ENCODE results near the gene SCN1A. TPM values are rescaled to one million over a fixed set of nuclear protein-coding genes. Genes with fewer than 3 reads are reported as not detected.

SCN1A gene
- total and polyA plus RNA-seq, 2 of the 4 experiments (the other 2 are of a cell fraction) = under 0.01 TPM; not detected in 1

GRCh38 chr2:166128156-166128505 lies 311 bp upstream of the SCN1A start:
- no peaks in the 10 kb centered on the region for H3K4me1 ChIP-seq (ENCODE audit: control insufficient read depth, insufficient read depth, low read length)
- H3K4me3 ChIP-seq (ENCODE audit: insufficient read depth, low read depth, low read length) = no peak overlapping the region
- H3K27ac ChIP-seq (ENCODE audit: insufficient read depth, low read length) = no peak overlapping the region
- POLR2A ChIA-PET (ENCODE audit: unreplicated experiment) = no interaction called here
- no peak overlapping the region for H2AK5ac ChIP-seq (ENCODE audit: low read depth, low read length)
- dilution Hi-C loops (cut with HindIII; ENCODE audit: low sequenced_read_pairs, unreplicated experiment) = no loop called here
- H3K36me3 ChIP-seq (ENCODE audit: control insufficient read depth, insufficient read depth, low read length) = no peaks in the 10 kb centered on the region
- no peak overlapping the region for H3K4ac ChIP-seq (ENCODE audit: low read depth, low read length)
- no peak overlapping the region for H2BK120ac ChIP-seq (ENCODE audit: low read depth, low read length)
- H4K20me1 ChIP-seq (ENCODE audit: insufficient read depth, low read length) = no peaks in the 10 kb centered on the region
- CTCF ChIA-PET = interaction anchor here (1.1 to 2.4 kb wide), 7 partner anchors 9 to 175 kb away, joined by 3 to 18 read pairs (median 7); partner anchors contain the start of gene TTC21B
- in situ Hi-C loops (cut with MboI; ENCODE audit: low sequenced_read_pairs) = loop anchor here (25.0 kb wide), 1 partner anchor 741 kb away; no protein-coding TSS in a partner anchor
- intact Hi-C loops (cut with micrococcal nuclease) = loop anchor here (1.0 to 5.0 kb wide), 3 partner anchors 71 to 289 kb away; no protein-coding TSS in a partner anchor
- H2BK5ac ChIP-seq (ENCODE audit: low read depth, low read length, poor library complexity, severe bottlenecking) = no peak overlapping the region
- no peak overlapping the region for H3K56ac ChIP-seq (ENCODE audit: extremely low read depth, insufficient read depth, low read length)
- H2AK9ac ChIP-seq (replicated peaks; ENCODE audit: low read depth, low read length, poor library complexity) = no peak overlapping the region
- no peak for TF ChIP-seq RFX5 (IDR thresholded peaks at IDR 0.05; ENCODE audit: low read depth, low read length)
- TF ChIP-seq MXI1 (IDR thresholded peaks at IDR 0.05; ENCODE audit: borderline replicate concordance, low read depth, low read length) = no peak
- TF ChIP-seq MAZ (IDR thresholded peaks at IDR 0.05; ENCODE audit: borderline replicate concordance, low read depth, low read length) = no peak
- no peak for TF ChIP-seq RAD21 (IDR thresholded peaks at IDR 0.05; ENCODE audit: low read length)
- TF ChIP-seq ELK1 (IDR thresholded peaks at IDR 0.05; ENCODE audit: borderline replicate concordance, low read depth, low read length) = no peak
- TF ChIP-seq FOS (IDR thresholded peaks at IDR 0.05; ENCODE audit: low read depth, low read length) = no peak
- TF ChIP-seq SMC3 (IDR thresholded peaks at IDR 0.05; ENCODE audit: low read depth, low read length) = no peak
- TF ChIP-seq CHD1 (IDR thresholded peaks at IDR 0.05; ENCODE audit: low read depth, low read length) = no peak
- TF ChIP-seq POLR2A (IDR thresholded peaks at IDR 0.05; ENCODE audit: low read depth, low read length) = no peak
- H3K18ac ChIP-seq (ENCODE audit: low read depth, low read length) = no peak overlapping the region
- no peak overlapping the region for H4K91ac ChIP-seq (ENCODE audit: insufficient read depth, low read depth, low read length)
- H2BK20ac ChIP-seq (ENCODE audit: low read depth, low read length) = no peak overlapping the region
- H2AFZ ChIP-seq (replicated peaks; ENCODE audit: low read length, poor library complexity) = no peak overlapping the region
- no peak overlapping the region for H3K14ac ChIP-seq (replicated peaks; ENCODE audit: low read depth, low read length)
- no peak overlapping the region for H2BK15ac ChIP-seq (ENCODE audit: low read depth, low read length)
- no peak overlapping the region for H3K9ac ChIP-seq (ENCODE audit: low read depth, low read length)
- H4K8ac ChIP-seq (ENCODE audit: low read depth in 2 of 2, low read length in 2 of 2) = no peak overlapping the region
- BruUV-seq (replicated peaks) = no TSS peak
- no peak for ATAC-seq (ENCODE audit: low read depth)
- no peak overlapping the region for H4K5ac ChIP-seq (ENCODE audit: low read depth, low read length)
- no peak overlapping the region for H3K23ac ChIP-seq (ENCODE audit: low read depth, low read length)
- H3K9me1 ChIP-seq (ENCODE audit: insufficient read depth, low read length) = no peaks in the 10 kb centered on the region
- H3K9me3 ChIP-seq (ENCODE audit: control insufficient read depth, insufficient read depth, low read length) = no peaks in the 10 kb centered on the region
- H3K79me1 ChIP-seq (ENCODE audit: low read depth in 1 of 2, low read length in 2 of 2) = no peaks in the 10 kb centered on the region
- peaks cover 8% of the 10 kb centered on the region for H3K27me3 ChIP-seq (ENCODE audit: control insufficient read depth, insufficient read depth, low read length)
- no peak for DNase-seq
- no peak overlapping the region for H3K4me2 ChIP-seq (ENCODE audit: low read depth, low read length)
